Panc1 (cell line): Measurements from ENCODE around the gene MSANTD3. TPM values are rescaled to one million over a fixed set of nuclear protein-coding genes. Genes with fewer than 3 reads are reported as not detected.

Experiments
- ATAC-seq: fragments of 200-7000 bp; cut with Tn5 transposase; 2 replicates; pipeline ENCODE4 v1.9.1; 2020; ENCODE audit warnings: mild to moderate bottlenecking, moderate library complexity
- BruUV-seq: library from RNA; stranded (reverse); fragments of 400-500 nt; replicated peaks from 2 replicates; lab custom pipeline; 2021; lab: Mats Ljungman, UMichigan
- CTCF ChIA-PET: fragments of 300-600 bp; sonication (Branson Sonifier 250); formaldehyde crosslinking; loops from one replicate; lab custom pipeline; 2022; ENCODE audit warnings: antibody characterized with exemption; lab: Charles Lee
- POLR2A ChIA-PET: fragments of 300-600 bp; sonication (Branson Sonifier 250); formaldehyde crosslinking; loops from one replicate; lab custom pipeline; 2022; ENCODE audit warnings: antibody characterized with exemption; lab: Charles Lee
- DNase-seq: peaks from one replicate; pipeline ENCODE4 v3.0.0-alpha.2; 2010; ENCODE audit warnings: low read depth, low spot score
- H3K27ac ChIP-seq: 2 replicates; pipeline ENCODE4 v1.5.1; 2011; ENCODE audit warnings: mild to moderate bottlenecking, low read length, inconsistent platforms
- H3K27me3 ChIP-seq: fragments of 200-500 bp; sonication (Bioruptor generic); 2 replicates; pipeline ENCODE4 v1.6.0; 2014; ENCODE audit warnings: low read length, inconsistent platforms; ENCODE audit not compliant: control insufficient read depth, insufficient read depth
- H3K36me3 ChIP-seq: fragments of 200-500 bp; sonication (Bioruptor generic); 2 replicates; pipeline ENCODE4 v1.5.1; 2014; ENCODE audit warnings: inconsistent platforms, mild to moderate bottlenecking, low read length, moderate library complexity; ENCODE audit not compliant: control insufficient read depth, insufficient read depth
- H3K4me1 ChIP-seq: 2 replicates; pipeline ENCODE4 v1.5.1; 2011; ENCODE audit warnings: inconsistent platforms, mild to moderate bottlenecking, low read length, moderate library complexity; ENCODE audit not compliant: control insufficient read depth, insufficient read depth
- H3K4me3 ChIP-seq, 2 experiments: 2 replicates each; pipeline ENCODE4 v1.5.1; 2011 to 2012; ENCODE audit warnings: low read depth in 2 of 2, low read length in 2 of 2, mild to moderate bottlenecking in 2 of 2, inconsistent platforms in 1 of 2, moderate library complexity in 1 of 2
- H3K9me3 ChIP-seq: fragments of 200-500 bp; sonication (Bioruptor generic); 2 replicates; pipeline ENCODE4 v1.5.1; 2014; ENCODE audit warnings: low read depth, mild to moderate bottlenecking, inconsistent platforms, low read length, moderate library complexity; ENCODE audit not compliant: control insufficient read depth, insufficient read depth
- POLR2AphosphoS5 ChIP-seq: IDR thresholded peaks from 2 replicates; pipeline ENCODE4 v1.6.1; 2012; ENCODE audit warnings: mild to moderate bottlenecking, low read depth, low read length, moderate library complexity
- SIN3A ChIP-seq: IDR thresholded peaks from 2 replicates; pipeline ENCODE4 v1.6.1; 2012; ENCODE audit warnings: low read depth, mild to moderate bottlenecking, low read length, moderate library complexity, borderline replicate concordance; ENCODE audit not compliant: insufficient read depth
- TCF7L2 ChIP-seq: IDR thresholded peaks from 2 replicates; pipeline ENCODE4 v1.6.1; 2011; ENCODE audit warnings: mild to moderate bottlenecking, low read depth, low read length, inconsistent platforms
- in situ Hi-C: cut with HindIII; loops from 2 replicates; pipeline ENCODE4 v1.10.0; 2016; ENCODE audit warnings: low sequenced_read_pairs, low pct_unique_long_range_greater_than_20kb
- intact Hi-C: fragments of 100-400 bp; cut with micrococcal nuclease; formaldehyde crosslinking; loops from one replicate; pipeline ENCODE4 v1.10.0; 2022; ENCODE audit not compliant: unreplicated experiment
- total RNA-seq: library from RNA; stranded (reverse); gene quantifications from one replicate; pipeline ENCODE4 v1.2.1, GENCODE V29; 2021; ENCODE audit not compliant: unreplicated experiment
- TF ChIP-seq, protein P1 (sequence below): fragments of 450-650 bp; IDR thresholded peaks from 2 replicates; pipeline ENCODE4 v1.5.1; 2017; ENCODE audit warnings: mild to moderate bottlenecking
- TF ChIP-seq, protein P2 (sequence below), 2 experiments: IDR thresholded peaks; 2 replicates each; pipeline ENCODE4 v1.6.1; 2011 to 2012; ENCODE audit warnings: low read depth in 2 of 2, control low read depth in 1 of 2, low read length in 1 of 2, mild to moderate bottlenecking in 1 of 2, moderate library complexity in 1 of 2; ENCODE audit not compliant: insufficient read depth in 1 of 2

Gene MSANTD3
- total RNA-seq, 1 experiment from 2014 or later: 58.7 TPM

DNA sequence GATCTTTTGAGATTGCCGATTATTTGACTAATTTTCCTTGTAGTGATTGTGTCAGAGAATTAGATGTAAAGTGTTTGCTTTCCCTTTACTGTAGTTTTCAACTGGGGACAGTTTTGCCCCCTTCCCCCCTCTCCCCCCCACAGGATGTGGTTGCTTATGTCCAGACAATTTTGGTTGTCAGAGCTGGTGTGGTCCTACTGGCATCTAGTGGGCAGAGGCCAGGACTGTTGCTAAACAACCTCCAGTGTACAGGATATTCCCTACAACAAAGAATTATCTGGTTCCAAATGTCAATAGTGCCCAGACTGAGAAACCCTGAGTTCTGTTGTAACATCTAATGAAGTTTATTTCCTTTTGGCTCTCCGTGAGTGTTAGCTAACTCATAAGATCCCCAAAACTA is 66.0 kb downstream of the MSANTD3 start:
- DNase-seq (no peak), ATAC-seq (no peak)
- no peaks in the 10 kb centered on the region for H3K27me3 ChIP-seq
- intact Hi-C loops (no loop called here), in situ Hi-C loops (no loop called here)
- no peak overlapping the region for H3K27ac ChIP-seq
- no peaks in the 10 kb centered on the region for H3K4me1 ChIP-seq
- no TSS peak for BruUV-seq
- CTCF ChIA-PET: interaction anchor here (0.6 kb wide), 1 partner anchor 683 kb away, joined by 4 read pairs; no protein-coding TSS in a partner anchor
- no peaks in the 10 kb centered on the region for H3K9me3 ChIP-seq
- no peaks in the 10 kb centered on the region for H3K36me3 ChIP-seq
- TF ChIP-seq, protein P1, sequence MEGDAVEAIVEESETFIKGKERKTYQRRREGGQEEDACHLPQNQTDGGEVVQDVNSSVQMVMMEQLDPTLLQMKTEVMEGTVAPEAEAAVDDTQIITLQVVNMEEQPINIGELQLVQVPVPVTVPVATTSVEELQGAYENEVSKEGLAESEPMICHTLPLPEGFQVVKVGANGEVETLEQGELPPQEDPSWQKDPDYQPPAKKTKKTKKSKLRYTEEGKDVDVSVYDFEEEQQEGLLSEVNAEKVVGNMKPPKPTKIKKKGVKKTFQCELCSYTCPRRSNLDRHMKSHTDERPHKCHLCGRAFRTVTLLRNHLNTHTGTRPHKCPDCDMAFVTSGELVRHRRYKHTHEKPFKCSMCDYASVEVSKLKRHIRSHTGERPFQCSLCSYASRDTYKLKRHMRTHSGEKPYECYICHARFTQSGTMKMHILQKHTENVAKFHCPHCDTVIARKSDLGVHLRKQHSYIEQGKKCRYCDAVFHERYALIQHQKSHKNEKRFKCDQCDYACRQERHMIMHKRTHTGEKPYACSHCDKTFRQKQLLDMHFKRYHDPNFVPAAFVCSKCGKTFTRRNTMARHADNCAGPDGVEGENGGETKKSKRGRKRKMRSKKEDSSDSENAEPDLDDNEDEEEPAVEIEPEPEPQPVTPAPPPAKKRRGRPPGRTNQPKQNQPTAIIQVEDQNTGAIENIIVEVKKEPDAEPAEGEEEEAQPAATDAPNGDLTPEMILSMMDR: peak; percentile 44
- no peak for TF ChIP-seq SIN3A
- POLR2A ChIA-PET: no interaction called here
- H3K4me3 ChIP-seq: no peak overlapping the region

- Histone ChIP-seq H3K27ac (no peak overlapping the region), H3K9me3 (no peaks in the 10 kb centered on the region), H3K27me3 (no peaks in the 10 kb centered on the region), H3K4me3 (no peak overlapping the region), H3K36me3 (no peaks in the 10 kb centered on the region), H3K4me1 (no peaks in the 10 kb centered on the region)
- TF ChIP-seq TCF7L2 (no peak), POLR2AphosphoS5 (no peak), SIN3A (no peak)
- TF ChIP-seq, protein P1: no peak
- TF ChIP-seq, protein P2, sequence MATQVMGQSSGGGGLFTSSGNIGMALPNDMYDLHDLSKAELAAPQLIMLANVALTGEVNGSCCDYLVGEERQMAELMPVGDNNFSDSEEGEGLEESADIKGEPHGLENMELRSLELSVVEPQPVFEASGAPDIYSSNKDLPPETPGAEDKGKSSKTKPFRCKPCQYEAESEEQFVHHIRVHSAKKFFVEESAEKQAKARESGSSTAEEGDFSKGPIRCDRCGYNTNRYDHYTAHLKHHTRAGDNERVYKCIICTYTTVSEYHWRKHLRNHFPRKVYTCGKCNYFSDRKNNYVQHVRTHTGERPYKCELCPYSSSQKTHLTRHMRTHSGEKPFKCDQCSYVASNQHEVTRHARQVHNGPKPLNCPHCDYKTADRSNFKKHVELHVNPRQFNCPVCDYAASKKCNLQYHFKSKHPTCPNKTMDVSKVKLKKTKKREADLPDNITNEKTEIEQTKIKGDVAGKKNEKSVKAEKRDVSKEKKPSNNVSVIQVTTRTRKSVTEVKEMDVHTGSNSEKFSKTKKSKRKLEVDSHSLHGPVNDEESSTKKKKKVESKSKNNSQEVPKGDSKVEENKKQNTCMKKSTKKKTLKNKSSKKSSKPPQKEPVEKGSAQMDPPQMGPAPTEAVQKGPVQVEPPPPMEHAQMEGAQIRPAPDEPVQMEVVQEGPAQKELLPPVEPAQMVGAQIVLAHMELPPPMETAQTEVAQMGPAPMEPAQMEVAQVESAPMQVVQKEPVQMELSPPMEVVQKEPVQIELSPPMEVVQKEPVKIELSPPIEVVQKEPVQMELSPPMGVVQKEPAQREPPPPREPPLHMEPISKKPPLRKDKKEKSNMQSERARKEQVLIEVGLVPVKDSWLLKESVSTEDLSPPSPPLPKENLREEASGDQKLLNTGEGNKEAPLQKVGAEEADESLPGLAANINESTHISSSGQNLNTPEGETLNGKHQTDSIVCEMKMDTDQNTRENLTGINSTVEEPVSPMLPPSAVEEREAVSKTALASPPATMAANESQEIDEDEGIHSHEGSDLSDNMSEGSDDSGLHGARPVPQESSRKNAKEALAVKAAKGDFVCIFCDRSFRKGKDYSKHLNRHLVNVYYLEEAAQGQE (IDR thresholded peaks at IDR 0.05; ENCODE audit: insufficient read depth in 1 of 2, low read depth in 2 of 2, low read length in 1 of 2): no peak
- no TSS peak for BruUV-seq
- intact Hi-C loops: no loop called here
- ATAC-seq (no peak), DNase-seq (no peak)
- CTCF ChIA-PET: no interaction called here
- in situ Hi-C loops: no loop called here
- POLR2A ChIA-PET: no interaction called here
These were observed 71.6 kb downstream of the MSANTD3 start for GRCh38 chr9:100498592-100498991.

DNA sequence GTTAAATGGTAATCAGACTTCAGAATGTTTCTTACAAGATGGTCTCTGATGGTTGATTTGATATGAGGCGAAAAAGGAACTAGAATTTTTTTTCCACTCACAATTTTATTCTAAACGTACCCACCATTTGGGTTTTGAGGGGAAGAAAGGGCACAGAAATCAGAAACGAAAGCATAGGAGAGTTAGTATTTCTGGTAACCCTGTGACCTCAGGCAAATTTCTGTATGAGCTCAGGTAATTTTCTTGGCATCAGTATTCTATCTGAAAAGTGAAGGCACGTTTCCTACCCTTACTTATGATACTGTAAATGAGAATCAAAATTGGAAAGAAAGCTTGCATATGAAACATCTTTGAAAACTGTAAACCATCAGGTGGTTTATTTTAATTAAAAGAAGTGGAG is 72.5 kb downstream of the MSANTD3 start:
- POLR2A ChIA-PET: no interaction called here
- Histone ChIP-seq H3K4me1 (no peaks in the 10 kb centered on the region), H3K4me3 (no peak overlapping the region), H3K27ac (no peak overlapping the region), H3K36me3 (no peaks in the 10 kb centered on the region), H3K9me3 (no peaks in the 10 kb centered on the region), H3K27me3 (no peaks in the 10 kb centered on the region)
- CTCF ChIA-PET: no interaction called here
- in situ Hi-C loops (no loop called here), intact Hi-C loops (no loop called here)
- DNase-seq: no peak
- TF ChIP-seq, protein P1: no peak
- BruUV-seq: no TSS peak
- no peak for ATAC-seq
